HG03095 (cell line): ENCODE measurements around the gene PLCXD1.
A peak's percentile ranks its signal among the peaks of the same experiment; 100 is the strongest.
"Not testable (repeated sequence)": the region's sequence is repeated elsewhere in the genome, so short reads cannot be mapped to it uniquely, and the experiment has no call there.

Experiments
- ATAC-seq: cut with Tn5 transposase; IDR thresholded peaks from one replicate; pipeline ENCODE4 v1.9.1; 2021; ENCODE audit warnings: moderate library complexity; ENCODE audit not compliant: unreplicated experiment

Gene PLCXD1

DNA sequence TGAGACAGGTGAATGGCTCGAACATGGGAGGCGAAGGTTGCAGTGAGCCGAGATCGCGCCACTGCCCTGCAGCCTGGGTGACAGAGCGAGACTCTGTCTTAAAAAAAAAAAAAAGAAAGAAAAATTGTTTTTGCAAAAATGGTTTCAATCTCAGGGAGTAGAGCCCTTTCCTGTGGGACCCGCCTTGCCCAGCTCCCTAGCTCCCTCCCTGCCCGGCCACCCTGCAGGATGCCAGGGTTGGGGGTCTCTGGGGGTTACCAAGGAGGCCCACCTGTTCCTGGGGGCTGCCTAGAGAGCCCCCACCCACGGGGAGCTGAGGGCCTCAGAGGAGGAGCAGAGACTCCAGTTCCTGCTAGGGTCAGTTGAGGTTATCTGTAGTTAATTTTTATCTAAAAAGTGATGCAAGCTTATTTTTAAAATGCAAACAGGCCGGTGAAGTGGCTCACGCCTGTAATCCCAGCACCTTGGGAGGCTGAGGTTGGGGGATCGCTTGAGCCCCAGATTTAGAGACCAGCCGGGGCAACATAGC, 18.7 kb upstream of the PLCXD1 start:
- ATAC-seq = peak; percentile 80

DNA sequence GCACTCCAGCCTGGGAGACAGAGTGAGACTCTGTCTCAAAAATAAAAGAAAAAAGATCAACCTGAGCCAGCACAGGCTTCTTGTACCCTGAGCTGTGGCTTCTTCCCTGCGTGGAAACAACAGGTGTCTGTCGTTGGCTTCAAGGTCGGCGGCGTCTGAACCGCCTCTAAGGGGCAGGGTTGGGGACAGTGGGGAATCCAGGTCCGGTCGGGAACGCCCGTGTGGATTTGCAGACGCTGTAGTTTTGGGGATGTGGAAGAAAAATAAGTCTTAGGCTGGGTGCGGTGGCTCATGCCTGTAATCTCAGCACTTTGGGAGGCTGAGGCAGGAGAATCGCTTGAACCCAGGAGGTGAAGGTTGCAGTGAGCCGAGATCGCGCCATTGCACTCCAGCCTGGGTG, 17.2 kb upstream of the PLCXD1 start:
- not testable (repeated sequence) for ATAC-seq

DNA sequence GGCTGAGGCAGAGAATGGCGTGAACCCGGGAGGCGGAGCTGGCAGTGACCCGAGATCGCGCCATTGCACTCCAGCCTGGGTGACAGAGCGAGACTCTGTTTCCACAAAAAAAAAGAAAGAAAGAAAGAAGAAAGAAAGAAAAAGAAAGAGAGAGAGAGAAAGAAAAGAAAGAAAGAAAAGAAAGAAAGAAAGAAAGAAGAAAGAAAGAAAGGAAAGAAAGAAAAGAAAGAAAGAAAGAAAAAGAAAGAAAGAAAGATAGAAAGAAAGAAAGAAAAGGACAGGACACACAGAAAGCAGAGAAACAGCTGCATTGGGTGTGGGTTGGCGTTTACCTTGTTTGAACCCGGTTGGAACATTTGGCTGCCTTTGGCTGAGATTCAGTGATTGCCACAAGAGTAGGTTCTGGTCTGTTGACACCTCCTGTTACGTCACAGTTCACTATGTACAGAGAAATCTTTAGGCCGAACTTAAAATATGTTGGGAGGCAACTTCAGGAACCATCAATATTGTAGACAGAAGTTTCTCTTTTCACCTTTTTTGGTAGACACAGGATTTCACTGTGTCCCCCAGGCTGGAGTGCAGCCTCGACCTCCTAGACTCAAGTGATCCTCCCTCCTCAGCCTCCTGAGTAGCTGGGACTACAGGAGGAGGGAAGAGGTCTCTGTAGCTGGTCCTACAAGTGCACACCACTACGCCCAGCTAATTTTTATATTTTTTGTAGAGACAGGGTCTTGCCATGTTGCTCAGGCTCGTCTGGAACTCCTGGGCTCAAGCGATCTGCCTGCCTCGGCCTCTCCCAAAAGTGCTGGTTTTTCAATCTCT, 16.3 kb upstream of the PLCXD1 start:
- no peak for ATAC-seq

DNA sequence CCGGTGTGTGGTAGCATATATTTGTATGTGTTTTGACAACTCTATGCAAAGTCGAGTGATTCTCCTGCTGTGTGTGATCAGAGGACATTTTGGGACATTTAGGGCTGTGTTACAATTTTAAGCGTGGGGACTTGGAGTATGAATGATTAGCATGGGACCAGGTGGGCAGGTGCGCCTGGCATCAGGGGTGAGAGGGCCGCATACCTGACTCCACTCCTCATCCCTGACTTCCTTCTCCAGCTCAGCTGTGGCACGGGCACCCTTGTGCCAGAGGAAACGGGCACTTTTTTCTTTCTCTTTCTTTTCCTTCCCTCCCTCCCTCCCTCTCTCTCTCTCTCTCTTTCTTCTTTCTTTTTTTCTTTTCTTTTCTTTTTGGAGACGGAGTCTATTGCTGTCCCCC, 15.7 kb upstream of the PLCXD1 start:
- no peak for ATAC-seq

- no peak for ATAC-seq
Measured at GRCh38 chrX:267771-268261, 13.4 kb upstream of the PLCXD1 start.

GRCh38 chrX:270848-271367, 10.3 kb upstream of the PLCXD1 start:
- ATAC-seq = no peak

GRCh38 chrX:274904-275475, 6.2 kb upstream of the PLCXD1 start:
- ATAC-seq = no peak

DNA sequence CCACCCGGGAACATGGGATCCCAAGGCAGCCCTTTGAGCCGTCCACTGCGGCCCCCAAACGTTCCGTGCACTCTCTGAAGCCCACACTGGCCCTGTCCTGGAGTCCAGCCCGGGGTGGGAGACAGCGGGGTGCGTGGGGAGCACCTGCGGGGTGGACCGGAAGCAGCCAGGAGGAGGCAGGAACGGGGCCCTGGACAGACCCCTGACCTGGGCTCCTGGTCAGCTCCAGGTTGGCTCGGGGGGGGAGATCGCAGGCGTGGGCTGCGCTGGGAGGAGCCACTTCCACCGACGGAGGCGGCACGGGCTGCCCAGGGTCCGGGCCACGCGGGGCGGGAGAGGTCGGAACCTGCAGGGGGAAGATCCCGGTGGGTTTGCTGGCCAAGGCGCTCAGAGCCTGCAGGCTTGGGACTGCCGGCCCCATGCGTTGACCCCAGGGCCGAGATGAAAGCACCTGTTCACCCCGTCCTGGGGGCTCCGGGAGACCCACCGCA, 5.7 kb upstream of the PLCXD1 start:
- ATAC-seq = peak; percentile 10

DNA sequence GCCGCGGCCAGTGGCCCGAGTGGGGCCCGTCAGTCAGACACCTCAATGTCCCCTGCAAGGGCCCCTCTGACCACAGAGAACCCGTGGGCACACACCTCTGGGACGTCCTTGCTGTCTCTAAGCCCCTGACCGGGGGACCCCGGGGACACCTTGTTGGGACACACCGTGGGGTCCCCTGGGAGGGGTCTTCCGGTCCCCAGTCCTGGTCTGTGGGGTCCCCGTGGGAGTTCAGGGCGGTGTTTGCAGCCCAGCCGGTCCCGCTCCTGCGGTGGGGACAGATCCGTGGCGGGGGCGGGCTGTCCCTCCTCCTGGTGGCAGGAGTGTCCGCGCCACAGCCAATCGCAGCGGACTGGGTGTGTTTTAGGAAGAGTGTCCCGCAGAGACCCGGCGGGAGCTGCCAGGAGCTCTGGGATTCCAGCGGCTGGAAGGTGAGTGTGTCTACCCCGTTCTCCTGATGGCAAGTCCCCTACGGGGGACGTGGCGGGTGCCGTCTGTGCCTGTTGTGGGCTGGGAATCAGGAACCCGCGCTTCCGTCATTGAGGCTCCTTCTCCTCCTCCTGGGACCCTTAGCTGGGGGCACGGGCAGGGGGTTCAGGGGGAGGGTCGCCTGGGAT, 5.1 kb upstream of the PLCXD1 start:
- peak; percentile 90 for ATAC-seq

DNA sequence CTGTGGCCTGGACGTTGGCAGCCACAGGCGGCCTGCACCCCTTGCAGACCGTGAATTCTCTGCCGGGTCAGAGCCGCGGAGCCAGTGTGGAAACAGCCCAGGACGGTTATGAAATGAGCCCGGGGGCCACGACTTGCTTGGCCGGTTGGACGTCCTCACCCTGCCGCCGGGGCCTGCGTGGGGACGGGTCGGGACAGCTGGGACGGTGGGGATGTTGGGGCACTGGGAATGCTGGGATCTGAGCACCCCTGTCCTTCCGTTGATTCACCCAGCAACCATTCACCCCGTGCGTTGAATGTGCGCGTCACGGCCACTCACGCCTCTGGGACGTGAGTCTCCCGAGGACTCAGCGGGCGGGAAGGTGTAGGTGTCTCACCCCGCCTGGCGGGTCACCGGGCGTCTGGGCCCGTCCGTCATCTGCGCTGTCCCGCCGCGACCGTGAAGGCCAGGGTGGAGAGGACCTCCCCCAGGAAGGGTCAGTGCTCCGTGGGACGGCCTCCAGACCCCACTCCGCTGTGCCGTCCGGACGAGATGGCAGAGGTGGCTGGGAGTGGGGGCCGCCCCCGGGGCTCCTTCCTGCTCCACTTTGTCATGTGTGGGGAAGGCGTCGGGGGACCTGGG, 4.5 kb upstream of the PLCXD1 start:
- peak; percentile 38 for ATAC-seq

GRCh38 chrX:279757-280604, 1.2 kb upstream of the PLCXD1 start:
- not testable (repeated sequence) for ATAC-seq

GRCh38 chrX:280722-281121, 459 bp upstream of the PLCXD1 start:
- ATAC-seq = not testable (repeated sequence)

DNA sequence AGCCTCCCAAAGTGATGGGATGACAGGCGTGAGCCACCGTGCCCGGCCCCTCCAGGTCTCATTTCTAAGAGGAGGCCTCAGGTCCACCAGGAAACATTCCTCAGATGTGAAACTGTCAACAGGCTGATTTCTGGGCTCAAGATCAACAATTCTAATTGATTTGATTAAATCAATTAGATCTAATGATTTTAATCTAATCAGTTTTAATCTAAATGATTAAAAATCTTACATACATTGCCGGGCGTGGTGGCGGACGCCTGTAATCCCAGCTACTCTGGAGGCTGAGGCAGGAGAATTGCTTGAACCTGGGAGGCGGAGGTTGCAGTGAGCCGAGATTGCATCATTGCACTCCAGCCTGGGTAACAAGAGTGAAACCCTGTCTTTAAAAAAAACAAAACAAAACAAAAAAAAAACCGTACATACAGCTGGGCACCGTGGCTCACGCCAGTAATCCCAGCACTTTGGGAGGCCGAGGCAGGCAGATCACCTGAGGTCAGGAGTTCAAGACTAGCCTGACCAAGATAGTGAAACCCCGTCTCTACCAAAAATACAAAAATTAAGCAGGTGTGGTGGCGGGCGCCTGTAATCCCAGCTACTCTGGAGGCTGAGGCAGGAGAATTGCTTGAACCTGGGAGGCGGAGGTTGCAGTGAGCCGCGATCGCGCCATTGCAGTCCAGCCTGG, 960 bp downstream of the PLCXD1 start:
- ATAC-seq = not testable (repeated sequence)

DNA sequence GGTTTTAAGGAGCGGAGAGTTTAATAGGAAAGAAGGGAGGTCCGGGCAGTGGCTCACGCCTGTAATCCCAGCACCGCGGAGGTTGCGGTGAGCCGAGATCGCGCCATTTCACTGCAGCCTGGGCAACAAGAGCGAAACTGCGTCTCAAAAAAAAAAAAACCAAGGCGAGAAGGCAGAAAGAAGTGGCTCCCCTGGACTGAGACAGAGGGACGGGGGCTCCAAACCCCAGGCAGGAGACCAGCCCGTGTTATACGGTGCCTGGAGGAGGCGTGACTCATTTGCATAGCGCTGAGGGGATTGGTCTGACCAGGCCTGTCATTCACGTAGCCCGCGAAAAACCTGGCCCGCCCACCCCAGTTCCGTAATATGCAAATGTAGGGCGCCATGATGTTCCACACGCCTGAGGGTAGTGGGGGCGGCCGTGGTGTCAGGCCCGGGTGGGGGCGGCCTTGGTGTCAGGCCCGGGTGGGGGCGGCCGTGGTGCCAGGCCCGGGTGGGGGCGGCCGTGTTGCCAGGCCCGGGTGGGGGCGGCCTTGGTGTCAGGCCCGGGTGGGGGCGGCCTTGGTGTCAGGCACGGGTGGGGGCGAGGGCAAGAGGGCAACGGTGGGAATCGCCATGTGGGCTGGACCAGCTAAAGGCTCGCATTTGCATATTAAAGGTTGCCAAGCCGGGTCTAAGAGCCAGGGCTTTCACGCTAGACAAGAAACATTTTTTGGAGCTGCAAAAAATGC, 2.1 kb downstream of the PLCXD1 start:
- ATAC-seq = peak; percentile 100

GRCh38 chrX:285076-285677, 4.0 kb downstream of the PLCXD1 start:
- no peak for ATAC-seq

- ATAC-seq = no peak
Measured at GRCh38 chrX:287670-288069, 6.5 kb downstream of the PLCXD1 start.

DNA sequence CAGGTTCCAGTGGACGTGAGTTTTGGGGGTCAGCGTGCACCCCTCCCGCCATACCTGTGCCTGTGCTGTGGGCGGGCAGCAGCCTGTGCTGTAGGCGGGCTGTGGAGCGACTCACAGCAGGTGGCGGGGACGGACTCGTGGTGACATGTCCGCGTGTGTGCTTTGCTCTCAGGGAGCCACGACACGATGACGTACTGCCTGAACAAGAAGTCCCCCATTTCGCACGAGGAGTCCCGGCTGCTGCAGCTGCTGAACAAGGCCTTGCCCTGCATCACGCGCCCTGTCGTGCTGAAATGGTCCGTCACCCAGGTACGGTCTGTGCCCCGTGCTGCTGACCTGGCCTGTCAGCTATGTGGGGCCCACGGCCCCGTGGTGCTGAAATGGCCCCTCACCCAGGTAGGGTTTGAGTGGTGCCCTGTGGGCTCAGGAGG, 7.4 kb downstream of the PLCXD1 start:
- ATAC-seq = no peak

DNA sequence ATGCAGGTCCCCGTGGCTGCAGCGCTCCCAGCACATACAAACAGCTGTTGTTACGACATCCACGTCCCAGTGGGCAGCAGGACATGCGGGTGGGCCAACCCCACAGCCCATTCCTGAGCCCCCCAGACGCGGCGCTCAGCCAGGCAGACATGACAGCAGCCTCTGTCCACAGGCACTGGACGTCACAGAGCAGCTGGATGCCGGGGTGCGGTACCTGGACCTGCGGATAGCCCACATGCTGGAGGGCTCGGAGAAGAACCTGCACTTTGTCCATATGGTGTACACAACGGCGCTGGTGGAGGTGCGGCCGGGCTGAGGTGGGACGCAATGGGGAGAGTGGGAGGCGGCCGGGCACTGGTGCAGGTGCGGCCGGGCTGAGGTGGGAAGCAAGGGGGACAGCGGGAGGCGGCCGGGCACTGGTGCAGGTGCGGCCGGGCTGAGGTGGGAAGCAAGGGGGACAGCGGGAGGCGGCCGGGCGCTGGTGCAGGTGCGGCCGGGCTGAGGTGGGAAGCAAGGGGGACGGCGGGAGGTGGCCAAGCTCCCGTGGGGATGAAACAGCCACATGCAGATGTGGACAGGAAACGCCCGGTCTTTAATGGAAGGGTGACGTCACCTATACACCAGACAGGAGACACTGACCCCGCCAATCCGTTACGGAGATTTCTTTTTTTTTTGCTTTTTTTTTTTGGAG, 9.4 kb downstream of the PLCXD1 start:
- ATAC-seq = no peak
